Measurements from ENCODE around the gene PCDHA2. TPM values are rescaled to one million over a fixed set of nuclear protein-coding genes. Genes with fewer than 3 reads are reported as not detected.
"Not testable (repeated sequence)": the region's sequence is repeated elsewhere in the genome, so short reads cannot be mapped to it uniquely, and the experiment has no call there.

PCDHA2 gene
- total and polyA plus RNA-seq, 5 donors from 2014 or later, result not detected

GRCh38 chr5:140822969-140823368 is 28.3 kb downstream of the PCDHA2 start:
- ATAC-seq (ENCODE audit: low read depth in 2 of 2); H3K4me1 Mint-ChIP-seq; H3K36me3 Mint-ChIP-seq; H3K27me3 ChIP-seq (ENCODE audit: control insufficient read depth, insufficient read depth, low read length); H3K4me1 ChIP-seq (ENCODE audit: control insufficient read depth, insufficient read depth, low read length, poor library complexity, severe bottlenecking); H3K4me3 Mint-ChIP-seq; DNase-seq; H3K36me3 ChIP-seq (ENCODE audit: control insufficient read depth, insufficient read depth, low read length); H3K4me3 ChIP-seq (ENCODE audit: low read depth, low read length); H3K27ac ChIP-seq (ENCODE audit: insufficient read depth, low read length, poor library complexity, severe bottlenecking); H3K27me3 Mint-ChIP-seq; H3K27ac Mint-ChIP-seq: not testable (repeated sequence)
- H3K9me3 Mint-ChIP-seq, result peaks cover 0 to 27% (median 5%) of the 10 kb centered on the region in 7 donors
- H3K9me3 ChIP-seq (ENCODE audit: control insufficient read depth in 2 of 2, low read length in 2 of 2), result peaks cover 19 to 35% of the 10 kb centered on the region in 2 experiments

GRCh38 chr5:140823475-140823874 is 28.8 kb downstream of the PCDHA2 start:
- Mint-ChIP-seq H3K4me3 (no peak overlapping the region), H3K27ac (no peak overlapping the region), H3K9me3 (peaks cover 0 to 25% (median 6%) of the 10 kb centered on the region in 7 donors), H3K36me3 (no peaks in the 10 kb centered on the region), H3K4me1 (no peaks in the 10 kb centered on the region), H3K27me3 (peaks cover 4% of the 10 kb centered on the region)
- Histone ChIP-seq H3K9me3 (ENCODE audit: control insufficient read depth in 2 of 2, low read length in 2 of 2) (peaks cover 19 to 35% of the 10 kb centered on the region in 2 experiments), H3K4me1 (ENCODE audit: control insufficient read depth, insufficient read depth, low read length, poor library complexity, severe bottlenecking) (no peaks in the 10 kb centered on the region), H3K27ac (ENCODE audit: insufficient read depth, low read length, poor library complexity, severe bottlenecking) (no peak overlapping the region), H3K36me3 (ENCODE audit: control insufficient read depth, insufficient read depth, low read length) (no peaks in the 10 kb centered on the region), H3K27me3 (ENCODE audit: control insufficient read depth, insufficient read depth, low read length) (peaks cover 2% of the 10 kb centered on the region), H3K4me3 (ENCODE audit: low read depth, low read length) (no peak overlapping the region)
- no peak for ATAC-seq (ENCODE audit: low read depth in 2 of 2)
- DNase-seq, result no peak

- peaks cover 4% of the 10 kb centered on the region for H3K27me3 Mint-ChIP-seq
- H3K27ac ChIP-seq (ENCODE audit: insufficient read depth, low read length, poor library complexity, severe bottlenecking), result no peak within 1 kb of the TSS
- no peaks in the 10 kb centered on the region for H3K4me1 ChIP-seq (ENCODE audit: control insufficient read depth, insufficient read depth, low read length, poor library complexity, severe bottlenecking)
- H3K27ac Mint-ChIP-seq, result no peak within 1 kb of the TSS
- no peak within 1 kb of the TSS for H3K4me3 Mint-ChIP-seq
- H3K9me3 ChIP-seq (ENCODE audit: control insufficient read depth in 2 of 2, low read length in 2 of 2), result peaks cover 11 to 30% of the 10 kb centered on the region in 2 experiments
- peaks cover 2 to 35% (median 4%) of the 10 kb centered on the region in 7 donors for H3K9me3 Mint-ChIP-seq
- H3K27me3 ChIP-seq (ENCODE audit: control insufficient read depth, insufficient read depth, low read length), result peaks cover 4% of the 10 kb centered on the region
- no peaks in the 10 kb centered on the region for H3K36me3 ChIP-seq (ENCODE audit: control insufficient read depth, insufficient read depth, low read length)
- no peak for ATAC-seq (ENCODE audit: low read depth in 2 of 2)
- no peak within 1 kb of the TSS for H3K4me3 ChIP-seq (ENCODE audit: low read depth, low read length)
- no peaks in the 10 kb centered on the region for H3K36me3 Mint-ChIP-seq
- no peaks in the 10 kb centered on the region for H3K4me1 Mint-ChIP-seq
- DNase-seq, result no peak
Observed at GRCh38 chr5:140827704-140828361, 33.2 kb downstream of the PCDHA2 start, which contains the start of gene PCDHA6. PCDHA6 (plus strand) TSS chr5:140827960; CDS start chr5:140828092, 132 bp downstream.

GRCh38 chr5:140828362-140828737 is 33.7 kb downstream of the PCDHA2 start:
- Mint-ChIP-seq H3K9me3 (peaks cover 2 to 37% (median 5%) of the 10 kb centered on the region in 7 donors), H3K4me3 (no peak overlapping the region), H3K27me3 (peaks cover 9% of the 10 kb centered on the region), H3K36me3 (no peaks in the 10 kb centered on the region), H3K4me1 (no peaks in the 10 kb centered on the region), H3K27ac (no peak overlapping the region)
- Histone ChIP-seq H3K4me3 (ENCODE audit: low read depth, low read length) (no peak overlapping the region), H3K27me3 (ENCODE audit: control insufficient read depth, insufficient read depth, low read length) (peaks cover 4% of the 10 kb centered on the region), H3K4me1 (ENCODE audit: control insufficient read depth, insufficient read depth, low read length, poor library complexity, severe bottlenecking) (no peaks in the 10 kb centered on the region), H3K36me3 (ENCODE audit: control insufficient read depth, insufficient read depth, low read length) (no peaks in the 10 kb centered on the region), H3K27ac (ENCODE audit: insufficient read depth, low read length, poor library complexity, severe bottlenecking) (no peak overlapping the region), H3K9me3 (ENCODE audit: control insufficient read depth in 2 of 2, low read length in 2 of 2) (peaks cover 11 to 27% of the 10 kb centered on the region in 2 experiments)
- DNase-seq (no peak), ATAC-seq (ENCODE audit: low read depth in 2 of 2) (no peak)

GRCh38 chr5:140829511-140830501 is 35.2 kb downstream of the PCDHA2 start:
- peaks cover 16 to 24% of the 10 kb centered on the region in 2 experiments for H3K9me3 ChIP-seq (ENCODE audit: control insufficient read depth in 2 of 2, low read length in 2 of 2)
- H3K27me3 ChIP-seq (ENCODE audit: control insufficient read depth, insufficient read depth, low read length); H3K27ac Mint-ChIP-seq; H3K4me3 ChIP-seq (ENCODE audit: low read depth, low read length); H3K4me3 Mint-ChIP-seq; H3K4me1 ChIP-seq (ENCODE audit: control insufficient read depth, insufficient read depth, low read length, poor library complexity, severe bottlenecking); H3K27ac ChIP-seq (ENCODE audit: insufficient read depth, low read length, poor library complexity, severe bottlenecking); DNase-seq; H3K36me3 ChIP-seq (ENCODE audit: control insufficient read depth, insufficient read depth, low read length); H3K36me3 Mint-ChIP-seq; H3K4me1 Mint-ChIP-seq; H3K27me3 Mint-ChIP-seq; ATAC-seq (ENCODE audit: low read depth in 2 of 2): not testable (repeated sequence)
- peaks cover 2 to 40% (median 6%) of the 10 kb centered on the region in 7 donors for H3K9me3 Mint-ChIP-seq

- H3K4me3 Mint-ChIP-seq, result no peak within 1 kb of the TSS
- H3K4me1 ChIP-seq (ENCODE audit: control insufficient read depth, insufficient read depth, low read length, poor library complexity, severe bottlenecking), result no peaks in the 10 kb centered on the region
- no peak within 1 kb of the TSS for H3K27ac ChIP-seq (ENCODE audit: insufficient read depth, low read length, poor library complexity, severe bottlenecking)
- H3K4me3 ChIP-seq (ENCODE audit: low read depth, low read length), result no peak within 1 kb of the TSS
- H3K9me3 ChIP-seq (ENCODE audit: control insufficient read depth in 2 of 2, low read length in 2 of 2), result peaks cover 12 to 22% of the 10 kb centered on the region in 2 experiments
- H3K4me1 Mint-ChIP-seq, result no peaks in the 10 kb centered on the region
- ATAC-seq (ENCODE audit: low read depth in 2 of 2) (no peak), DNase-seq (no peak)
- H3K27me3 Mint-ChIP-seq, result peaks cover 5% of the 10 kb centered on the region
- no peak within 1 kb of the TSS for H3K27ac Mint-ChIP-seq
- no peaks in the 10 kb centered on the region for H3K36me3 ChIP-seq (ENCODE audit: control insufficient read depth, insufficient read depth, low read length)
- peaks cover 1 to 28% (median 5%) of the 10 kb centered on the region in 7 donors for H3K9me3 Mint-ChIP-seq
- peaks cover 3% of the 10 kb centered on the region for H3K27me3 ChIP-seq (ENCODE audit: control insufficient read depth, insufficient read depth, low read length)
- H3K36me3 Mint-ChIP-seq, result no peaks in the 10 kb centered on the region
Observed at GRCh38 chr5:140833993-140834392, 39.3 kb downstream of the PCDHA2 start, which contains the start of gene PCDHA7. PCDHA7 (plus strand) TSS chr5:140834269; CDS start chr5:140834384, 115 bp downstream.

- H3K27ac Mint-ChIP-seq; H3K27me3 ChIP-seq (ENCODE audit: control insufficient read depth, insufficient read depth, low read length); ATAC-seq (ENCODE audit: low read depth in 2 of 2); DNase-seq; H3K36me3 ChIP-seq (ENCODE audit: control insufficient read depth, insufficient read depth, low read length); H3K4me1 Mint-ChIP-seq; H3K4me3 Mint-ChIP-seq; H3K36me3 Mint-ChIP-seq; H3K27ac ChIP-seq (ENCODE audit: insufficient read depth, low read length, poor library complexity, severe bottlenecking); H3K27me3 Mint-ChIP-seq; H3K4me3 ChIP-seq (ENCODE audit: low read depth, low read length); H3K4me1 ChIP-seq (ENCODE audit: control insufficient read depth, insufficient read depth, low read length, poor library complexity, severe bottlenecking): not testable (repeated sequence)
- H3K9me3 ChIP-seq (ENCODE audit: control insufficient read depth in 2 of 2, low read length in 2 of 2), result peaks cover 12 to 22% of the 10 kb centered on the region in 2 experiments
- H3K9me3 Mint-ChIP-seq, result peaks cover 1 to 27% (median 5%) of the 10 kb centered on the region in 7 donors
Observed at GRCh38 chr5:140834439-140835008, 39.9 kb downstream of the PCDHA2 start.

Measured in CD4-positive, CD25-positive, alpha-beta regulatory T cell (primary cell).